ENCODE measurements around the gene WNT9A. TPM values are rescaled to one million over a fixed set of nuclear protein-coding genes. Genes with fewer than 3 reads are reported as not detected.
A peak's percentile ranks its signal among the peaks of the same experiment; 100 is the strongest.

WNT9A gene
- polyA plus RNA-seq, 3 donors: not detected

DNA sequence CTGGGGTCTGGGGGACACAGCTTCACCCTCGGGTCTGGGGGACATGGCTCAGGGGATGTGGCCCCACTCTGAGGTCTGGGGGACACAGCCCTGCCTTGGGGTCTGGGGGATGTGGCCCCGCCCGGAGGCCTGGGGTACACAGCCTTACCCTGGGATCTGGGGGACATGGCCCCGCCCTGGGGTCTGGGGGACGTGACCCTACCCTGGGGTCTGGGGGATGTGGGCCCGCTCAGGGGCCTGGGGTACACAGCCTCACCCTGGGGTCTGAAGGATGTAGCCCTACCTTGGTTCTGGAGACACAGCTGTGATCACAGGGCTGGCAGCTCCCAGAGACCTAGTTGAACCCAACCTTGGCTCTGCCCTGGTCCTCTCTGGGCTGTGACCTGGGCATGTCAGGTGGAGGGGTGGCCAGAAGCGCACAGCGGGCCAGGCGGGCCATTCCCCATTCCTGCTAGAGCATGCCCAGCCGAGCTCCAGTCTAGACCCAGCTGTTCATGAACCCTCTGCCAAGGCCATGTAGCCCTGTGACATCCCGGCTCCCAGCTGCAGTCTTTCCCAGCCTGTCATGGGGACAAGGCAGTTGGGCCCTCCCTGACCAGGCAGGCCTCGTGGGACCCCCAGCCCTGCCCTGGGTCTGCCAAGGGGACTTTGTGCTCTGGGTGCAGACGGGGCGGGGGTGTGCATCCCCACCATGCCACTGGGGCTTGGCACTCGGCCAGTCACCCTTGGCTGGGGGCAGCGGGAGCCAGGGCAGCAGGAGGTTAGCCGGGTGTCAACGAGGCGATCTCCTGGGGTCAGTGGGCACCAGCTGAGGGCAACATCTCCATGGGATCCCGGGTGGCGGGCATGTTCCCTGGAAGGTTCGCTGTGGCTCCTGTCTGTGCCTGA is 43.9 kb downstream of the WNT9A start:
- H3K9me3 ChIP-seq (replicated peaks in 1 of 2; ENCODE audit: control insufficient read depth in 1 of 2, insufficient read depth in 1 of 2, low read length in 2 of 2): no peaks in the 10 kb centered on the region
- intact Hi-C loops (cut with micrococcal nuclease): no loop called here
- Mint-ChIP-seq H3K4me3 (no peak overlapping the region), H3K4me1 (no peaks in the 10 kb centered on the region), H3K27ac (peak overlapping the region in 1 of 7 donors; percentile 84), H3K36me3 (no peaks in the 10 kb centered on the region), H3K9me3 (peaks cover 0 to 2% (median 0%) of the 10 kb centered on the region in 7 donors), H3K27me3 (ENCODE audit: low read depth in 3 of 3) (peaks cover 1 to 3% (median 1%) of the 10 kb centered on the region in 3 donors)
- H3K79me2 ChIP-seq (ENCODE audit: insufficient read depth, low read length): no peaks in the 10 kb centered on the region
- no peak overlapping the region for H3K9ac ChIP-seq (ENCODE audit: insufficient read depth, low read length, poor library complexity, severe bottlenecking)
- no peak for DNase-seq
- 95% methylated on average over 22 of the region's 22 CpGs for WGBS (ENCODE audit: insufficient coverage)
- no peaks in the 10 kb centered on the region for H3K36me3 ChIP-seq (replicated peaks in 1 of 2; ENCODE audit: control insufficient read depth in 1 of 2, insufficient read depth in 2 of 2, low read length in 2 of 2)
- H3K4me1 ChIP-seq (ENCODE audit: control insufficient read depth in 1 of 2, insufficient read depth in 2 of 2, low read length in 2 of 2): no peaks in the 10 kb centered on the region
- TF ChIP-seq, protein P1, sequence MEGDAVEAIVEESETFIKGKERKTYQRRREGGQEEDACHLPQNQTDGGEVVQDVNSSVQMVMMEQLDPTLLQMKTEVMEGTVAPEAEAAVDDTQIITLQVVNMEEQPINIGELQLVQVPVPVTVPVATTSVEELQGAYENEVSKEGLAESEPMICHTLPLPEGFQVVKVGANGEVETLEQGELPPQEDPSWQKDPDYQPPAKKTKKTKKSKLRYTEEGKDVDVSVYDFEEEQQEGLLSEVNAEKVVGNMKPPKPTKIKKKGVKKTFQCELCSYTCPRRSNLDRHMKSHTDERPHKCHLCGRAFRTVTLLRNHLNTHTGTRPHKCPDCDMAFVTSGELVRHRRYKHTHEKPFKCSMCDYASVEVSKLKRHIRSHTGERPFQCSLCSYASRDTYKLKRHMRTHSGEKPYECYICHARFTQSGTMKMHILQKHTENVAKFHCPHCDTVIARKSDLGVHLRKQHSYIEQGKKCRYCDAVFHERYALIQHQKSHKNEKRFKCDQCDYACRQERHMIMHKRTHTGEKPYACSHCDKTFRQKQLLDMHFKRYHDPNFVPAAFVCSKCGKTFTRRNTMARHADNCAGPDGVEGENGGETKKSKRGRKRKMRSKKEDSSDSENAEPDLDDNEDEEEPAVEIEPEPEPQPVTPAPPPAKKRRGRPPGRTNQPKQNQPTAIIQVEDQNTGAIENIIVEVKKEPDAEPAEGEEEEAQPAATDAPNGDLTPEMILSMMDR (IDR thresholded peaks at IDR 0.05): no peak
- no peaks in the 10 kb centered on the region for H3K27me3 ChIP-seq (ENCODE audit: control insufficient read depth in 2 of 2, insufficient read depth in 2 of 2, low read length in 2 of 2)
- no peak overlapping the region for H3K4me2 ChIP-seq (replicated peaks; ENCODE audit: extremely low read depth, low read length, poor library complexity, severe bottlenecking)
- no peak overlapping the region for H3K4me3 ChIP-seq (replicated peaks in 1 of 3; ENCODE audit: low read depth in 2 of 3, low read length in 3 of 3)
- H2AFZ ChIP-seq (ENCODE audit: insufficient read depth, low read depth, low read length, poor library complexity, severe bottlenecking): no peak overlapping the region
- no peak overlapping the region for H3K27ac ChIP-seq (ENCODE audit: low read depth in 1 of 2, low read length in 2 of 2)
- no peaks in the 10 kb centered on the region for H4K20me1 ChIP-seq (ENCODE audit: insufficient read depth, low read length)

GRCh38 chr1:227903061-227903521 is 44.6 kb downstream of the WNT9A start:
- no peaks in the 10 kb centered on the region for H3K36me3 ChIP-seq (replicated peaks in 1 of 2; ENCODE audit: control insufficient read depth in 1 of 2, insufficient read depth in 2 of 2, low read length in 2 of 2)
- no peaks in the 10 kb centered on the region for H3K79me2 ChIP-seq (ENCODE audit: insufficient read depth, low read length)
- peak overlapping the region in 1 of 7 donors; percentile 20 for H3K27ac Mint-ChIP-seq
- DNase-seq: no peak
- H2AFZ ChIP-seq (ENCODE audit: insufficient read depth, low read depth, low read length, poor library complexity, severe bottlenecking): no peak overlapping the region
- no peaks in the 10 kb centered on the region for H3K9me3 ChIP-seq (replicated peaks in 1 of 2; ENCODE audit: control insufficient read depth in 1 of 2, insufficient read depth in 1 of 2, low read length in 2 of 2)
- 88% methylated on average over 4 of the region's 9 CpGs for WGBS (ENCODE audit: insufficient coverage)
- H3K27me3 Mint-ChIP-seq (ENCODE audit: low read depth in 3 of 3): peaks cover 1 to 3% (median 1%) of the 10 kb centered on the region in 3 donors
- intact Hi-C loops (cut with micrococcal nuclease): no loop called here
- H4K20me1 ChIP-seq (ENCODE audit: insufficient read depth, low read length): no peaks in the 10 kb centered on the region
- H3K9ac ChIP-seq (ENCODE audit: insufficient read depth, low read length, poor library complexity, severe bottlenecking): no peak overlapping the region
- peaks cover 0 to 2% (median 0%) of the 10 kb centered on the region in 7 donors for H3K9me3 Mint-ChIP-seq
- no peak overlapping the region for H3K27ac ChIP-seq (ENCODE audit: low read depth in 1 of 2, low read length in 2 of 2)
- H3K4me3 ChIP-seq (replicated peaks in 1 of 3; ENCODE audit: low read depth in 2 of 3, low read length in 3 of 3): no peak overlapping the region
- H3K27me3 ChIP-seq (ENCODE audit: control insufficient read depth in 2 of 2, insufficient read depth in 2 of 2, low read length in 2 of 2): no peaks in the 10 kb centered on the region
- no peak overlapping the region for H3K4me2 ChIP-seq (replicated peaks; ENCODE audit: extremely low read depth, low read length, poor library complexity, severe bottlenecking)
- no peaks in the 10 kb centered on the region for H3K4me1 ChIP-seq (ENCODE audit: control insufficient read depth in 1 of 2, insufficient read depth in 2 of 2, low read length in 2 of 2)
- H3K4me3 Mint-ChIP-seq: no peak overlapping the region
- TF ChIP-seq, protein P1 (IDR thresholded peaks at IDR 0.05): no peak
- no peaks in the 10 kb centered on the region for H3K4me1 Mint-ChIP-seq
- no peaks in the 10 kb centered on the region for H3K36me3 Mint-ChIP-seq

Measured in CD14-positive monocyte (primary cell).